DMS153 treated with DMSO at 0.1 percent for 48 hours (cell line): ENCODE data around the gene NT5C2.

Experiments used
- DNase-seq: peaks from one replicate; lab custom pipeline; 2025; ENCODE audit not compliant: unreplicated experiment; lab: John Stamatoyannopoulos, UW

The NT5C2 gene

GRCh38 chr10:103066141-103067098 lies 126.7 kb downstream of the NT5C2 start:
- DNase-seq: no peak

GRCh38 chr10:103064956-103065355 lies 128.1 kb downstream of the NT5C2 start:
- no peak for DNase-seq

GRCh38 chr10:103062854-103063590 lies 130.1 kb downstream of the NT5C2 start:
- DNase-seq: no peak

GRCh38 chr10:103060575-103060974 lies 132.5 kb downstream of the NT5C2 start:
- DNase-seq: no peak

- DNase-seq: no peak
Measured at GRCh38 chr10:103058034-103058433, 135.0 kb downstream of the NT5C2 start.

- DNase-seq: no peak
Measured at GRCh38 chr10:103055105-103055504, 138.0 kb downstream of the NT5C2 start.

- no peak for DNase-seq
Measured at GRCh38 chr10:103054621-103055020, 138.5 kb downstream of the NT5C2 start.

GRCh38 chr10:103053659-103054581 lies 139.2 kb downstream of the NT5C2 start:
- no peak for DNase-seq

GRCh38 chr10:103049237-103049636 lies 143.8 kb downstream of the NT5C2 start:
- DNase-seq: no peak

- DNase-seq: no peak
Measured at GRCh38 chr10:103047381-103047780, 145.7 kb downstream of the NT5C2 start.

GRCh38 chr10:103045961-103046360 lies 147.1 kb downstream of the NT5C2 start:
- DNase-seq: no peak

GRCh38 chr10:103044942-103045489 lies 148.1 kb downstream of the NT5C2 start:
- no peak for DNase-seq

- DNase-seq: no peak
Measured at GRCh38 chr10:103042908-103043307, 150.2 kb downstream of the NT5C2 start.

- peak; percentile 92 for DNase-seq
Measured at GRCh38 chr10:103042129-103042528, 150.9 kb downstream of the NT5C2 start.

GRCh38 chr10:103041391-103041790 lies 151.7 kb downstream of the NT5C2 start:
- DNase-seq: no peak

GRCh38 chr10:103040418-103040817 lies 152.7 kb downstream of the NT5C2 start:
- DNase-seq: no peak

GRCh38 chr10:103038570-103038969 lies 154.5 kb downstream of the NT5C2 start:
- DNase-seq: no peak
